IMR-90 (cell line): ENCODE measurements around the gene KRTAP10-9. TPM values are rescaled to one million over a fixed set of nuclear protein-coding genes. Genes with fewer than 3 reads are reported as not detected.

Experiments
- ATAC-seq: fragments of 200-7000 bp; cut with Tn5 transposase; 2 replicates; pipeline ENCODE4 v1.9.1; 2020; ENCODE audit warnings: low read depth, mild to moderate bottlenecking, moderate library complexity
- BruUV-seq: library from RNA; stranded (reverse); fragments of 400-500 nt; replicated peaks from 2 replicates; lab custom pipeline; 2021; lab: Mats Ljungman, UMichigan
- CTCF ChIA-PET: fragments of 300-600 bp; formaldehyde crosslinking; extraction: SDS; loops from one replicate; lab custom pipeline; 2021; ENCODE audit warnings: antibody characterized with exemption; lab: Yijun Ruan, JAX
- POLR2A ChIA-PET: fragments of 300-600 bp; sonication (Branson Sonifier 250); formaldehyde crosslinking; loops from one replicate; lab custom pipeline; 2022; ENCODE audit warnings: antibody characterized with exemption; ENCODE audit not compliant: unreplicated experiment; lab: Charles Lee
- DNase-seq: peaks from one replicate; pipeline ENCODE4 v3.0.0; 2013
- H2AFZ ChIP-seq: replicated peaks from 2 replicates; pipeline ENCODE3; 2013; ENCODE audit warnings: low read length, mild to moderate bottlenecking; ENCODE audit not compliant: poor library complexity
- H2AK5ac ChIP-seq: 2 replicates; pipeline ENCODE4 v1.6.1; 2013; ENCODE audit warnings: low read depth, low read length, inconsistent platforms
- H2AK9ac ChIP-seq: replicated peaks from 2 replicates; pipeline ENCODE3; 2013; ENCODE audit warnings: mild to moderate bottlenecking, low read depth, low read length, moderate library complexity; ENCODE audit not compliant: poor library complexity
- H2BK120ac ChIP-seq: 2 replicates; pipeline ENCODE4 v1.6.1; 2013; ENCODE audit warnings: low read depth, low read length, inconsistent platforms
- H2BK15ac ChIP-seq: 3 replicates; pipeline ENCODE4 v1.6.1; 2013; ENCODE audit warnings: low read depth, low read length, inconsistent platforms
- H2BK20ac ChIP-seq: 2 replicates; pipeline ENCODE4 v1.6.1; 2013; ENCODE audit warnings: low read depth, mild to moderate bottlenecking, inconsistent platforms, low read length, moderate library complexity
- H2BK5ac ChIP-seq: 2 replicates; pipeline ENCODE4 v1.6.1; 2013; ENCODE audit warnings: mild to moderate bottlenecking, low read depth, low read length, inconsistent platforms; ENCODE audit not compliant: poor library complexity, severe bottlenecking
- H3K14ac ChIP-seq: replicated peaks from 2 replicates; pipeline ENCODE4 v1.6.1; 2013; ENCODE audit warnings: low read depth, low read length, inconsistent platforms
- H3K18ac ChIP-seq: 2 replicates; pipeline ENCODE4 v1.6.1; 2013; ENCODE audit warnings: low read depth, low read length, control low read depth
- H3K23ac ChIP-seq: 2 replicates; pipeline ENCODE4 v1.6.1; 2013; ENCODE audit warnings: low read depth, low read length, inconsistent platforms
- H3K27ac ChIP-seq: 2 replicates; pipeline ENCODE4 v1.5.1; 2013; ENCODE audit warnings: mild to moderate bottlenecking, control low read depth, low read length; ENCODE audit not compliant: insufficient read depth
- H3K27me3 ChIP-seq: 2 replicates; pipeline ENCODE4 v1.6.1; 2013; ENCODE audit warnings: low read length; ENCODE audit not compliant: control insufficient read depth, insufficient read depth
- H3K36me3 ChIP-seq: 2 replicates; pipeline ENCODE4 v1.6.1; 2013; ENCODE audit warnings: low read length, mixed read lengths; ENCODE audit not compliant: control insufficient read depth, insufficient read depth
- H3K4ac ChIP-seq: 2 replicates; pipeline ENCODE4 v1.6.1; 2013; ENCODE audit warnings: low read depth, low read length, inconsistent platforms
- H3K4me1 ChIP-seq: 2 replicates; pipeline ENCODE4 v1.6.1; 2013; ENCODE audit warnings: low read length, mixed read lengths; ENCODE audit not compliant: control insufficient read depth, insufficient read depth
- H3K4me2 ChIP-seq: 2 replicates; pipeline ENCODE4 v1.6.1; 2013; ENCODE audit warnings: low read depth, mild to moderate bottlenecking, control low read depth, low read length, moderate library complexity
- H3K4me3 ChIP-seq: 2 replicates; pipeline ENCODE4 v1.5.1; 2013; ENCODE audit warnings: low read depth, mild to moderate bottlenecking, control low read depth, low read length, moderate library complexity; ENCODE audit not compliant: insufficient read depth
- H3K56ac ChIP-seq: 2 replicates; pipeline ENCODE4 v1.6.1; 2013; ENCODE audit warnings: low read length, inconsistent platforms; ENCODE audit not compliant: insufficient read depth; ENCODE audit errors: extremely low read depth
- H3K79me1 ChIP-seq, 2 experiments: 2 replicates each; pipeline ENCODE4 v1.6.1; 2013; ENCODE audit warnings: low read length in 2 of 2, inconsistent platforms in 1 of 2, low read depth in 1 of 2
- H3K9ac ChIP-seq: 2 replicates; pipeline ENCODE4 v1.6.1; 2013; ENCODE audit warnings: low read depth, low read length, control low read depth
- H3K9me1 ChIP-seq: 2 replicates; pipeline ENCODE4 v1.6.1; 2013; ENCODE audit warnings: low read length, inconsistent platforms; ENCODE audit not compliant: insufficient read depth
- H3K9me3 ChIP-seq: 2 replicates; pipeline ENCODE4 v1.6.1; 2013; ENCODE audit warnings: low read length; ENCODE audit not compliant: control insufficient read depth, insufficient read depth
- H4K20me1 ChIP-seq: 2 replicates; pipeline ENCODE4 v1.6.1; 2013; ENCODE audit warnings: low read length, inconsistent platforms; ENCODE audit not compliant: insufficient read depth
- H4K5ac ChIP-seq: 2 replicates; pipeline ENCODE4 v1.6.1; 2013; ENCODE audit warnings: mild to moderate bottlenecking, low read depth, low read length, control low read depth
- H4K8ac ChIP-seq, 2 experiments: 2 replicates each; pipeline ENCODE4 v1.6.1; 2013; ENCODE audit warnings: low read depth in 2 of 2, low read length in 2 of 2, control low read depth in 1 of 2, inconsistent platforms in 1 of 2
- H4K91ac ChIP-seq: 2 replicates; pipeline ENCODE4 v1.6.1; 2013; ENCODE audit warnings: low read depth, low read length, inconsistent platforms; ENCODE audit not compliant: insufficient read depth
- BHLHE40 ChIP-seq: fragments of 150-350 bp; IDR thresholded peaks from 2 replicates; pipeline ENCODE4 v1.6.1; 2016; ENCODE audit warnings: mild to moderate bottlenecking, low read depth, low read length
- CEBPB ChIP-seq: IDR thresholded peaks from 2 replicates; pipeline ENCODE4 v1.6.1; 2012; ENCODE audit warnings: low read depth, low read length, improper control_type of control experiment
- CHD1 ChIP-seq: IDR thresholded peaks from 2 replicates; pipeline ENCODE4 v1.6.1; 2012; ENCODE audit warnings: low read depth, low read length, improper control_type of control experiment
- CTCF ChIP-seq: conservative IDR thresholded peaks from 2 replicates; pipeline ENCODE4 v1.5.1; 2012; ENCODE audit warnings: mild to moderate bottlenecking, low read depth, low read length, improper control_type of control experiment
- ELK1 ChIP-seq: fragments of 150-350 bp; IDR thresholded peaks from 2 replicates; pipeline ENCODE4 v1.6.1; 2016; ENCODE audit warnings: low read depth, mild to moderate bottlenecking, low read length, moderate library complexity, borderline replicate concordance
- FOS ChIP-seq: fragments of 150-350 bp; IDR thresholded peaks from 2 replicates; pipeline ENCODE4 v1.6.1; 2016; ENCODE audit warnings: low read depth, low read length
- MAFK ChIP-seq: IDR thresholded peaks from 2 replicates; pipeline ENCODE4 v1.6.1; 2012; ENCODE audit warnings: low read depth, low read length, improper control_type of control experiment
- MAZ ChIP-seq: IDR thresholded peaks from 2 replicates; pipeline ENCODE4 v1.6.1; 2012; ENCODE audit warnings: low read depth, mild to moderate bottlenecking, low read length, improper control_type of control experiment, moderate library complexity, borderline replicate concordance
- MXI1 ChIP-seq: IDR thresholded peaks from 2 replicates; pipeline ENCODE4 v1.6.1; 2012; ENCODE audit warnings: low read depth, mild to moderate bottlenecking, low read length, moderate library complexity, borderline replicate concordance
- NFE2L2 ChIP-seq: fragments of 150-350 bp; IDR thresholded peaks from 2 replicates; pipeline ENCODE4 v1.6.1; 2016; ENCODE audit warnings: low read depth, mild to moderate bottlenecking, low read length
- POLR2A ChIP-seq: IDR thresholded peaks from 2 replicates; pipeline ENCODE4 v1.6.1; 2012; ENCODE audit warnings: mild to moderate bottlenecking, low read depth, low read length
- RAD21 ChIP-seq: IDR thresholded peaks from 2 replicates; pipeline ENCODE4 v1.6.1; 2012; ENCODE audit warnings: low read length, improper control_type of control experiment
- RCOR1 ChIP-seq: IDR thresholded peaks from 2 replicates; pipeline ENCODE4 v1.6.1; 2012; ENCODE audit warnings: mild to moderate bottlenecking, low read length, improper control_type of control experiment; ENCODE audit not compliant: insufficient replicate concordance
- RFX5 ChIP-seq: IDR thresholded peaks from 2 replicates; pipeline ENCODE4 v1.8.0; 2012; ENCODE audit warnings: low read depth, mild to moderate bottlenecking, low read length, moderate library complexity
- SMC3 ChIP-seq: fragments of 150-350 bp; IDR thresholded peaks from 2 replicates; pipeline ENCODE4 v1.6.1; 2016; ENCODE audit warnings: low read depth, mild to moderate bottlenecking, antibody characterized with exemption, low read length, moderate library complexity
- USF2 ChIP-seq: fragments of 150-350 bp; IDR thresholded peaks from 2 replicates; pipeline ENCODE4 v1.6.1; 2017; ENCODE audit warnings: mild to moderate bottlenecking, antibody characterized with exemption, low read length, low read depth
- WGBS, 2 experiments: methylation state at CpG; one replicate each; pipeline versions ENCODE4 v1.1.5 to v1.1.7; 2013; ENCODE audit warnings: missing lambda C conversion rate in 2 of 2; ENCODE audit not compliant: insufficient read length in 1 of 2; ENCODE audit errors: extremely low coverage in 2 of 2; 5-methylcytosine and 5-hydroxymethylcytosine counted together
- dilution Hi-C: fragments of 300-500 bp; cut with HindIII; formaldehyde crosslinking; loops from one replicate; pipeline ENCODE4 v1.14.3; 2018; ENCODE audit warnings: low sequenced_read_pairs; ENCODE audit not compliant: unreplicated experiment
- in situ Hi-C: fragments of 300-500 bp; cut with MboI; formaldehyde crosslinking; loops from 3 replicates; pipeline ENCODE4 v1.14.3; 2019; ENCODE audit warnings: low sequenced_read_pairs, inconsistent platforms, mixed read lengths
- intact Hi-C: fragments of 100-400 bp; cut with micrococcal nuclease; formaldehyde crosslinking; loops from 2 replicates; pipeline ENCODE4 v1.10.0; 2022
- polyA plus RNA-seq, 3 experiments: library from polyadenylated mRNA; depleted of rRNA; stranded (reverse); fragments of >200 nt; gene quantifications; 2 replicates each; pipeline ENCODE4 v1.2.3, GENCODE V29; 2012; ENCODE audit warnings: low replicate concordance in 1 of 3
- total RNA-seq: library from RNA; depleted of rRNA; stranded (reverse); fragments of >200 nt; gene quantifications from 2 replicates; pipeline ENCODE4 v1.2.3, GENCODE V29; 2012

Gene KRTAP10-9
- total and polyA plus RNA-seq, 2 of the 4 experiments (the other 2 are of a cell fraction) = not detected

GRCh38 chr21:44630440-44630839 is 3.5 kb downstream of the KRTAP10-9 start:
- H2AFZ ChIP-seq = no peak overlapping the region
- no peak overlapping the region for H3K56ac ChIP-seq
- no peak overlapping the region for H3K14ac ChIP-seq
- H3K9me3 ChIP-seq = 0 out of 2 replicates have a peak, but pooled peaks cover 2% of the 10 kb centered on the region
- H3K79me1 ChIP-seq = no peaks in the 10 kb centered on the region
- H3K27ac ChIP-seq = no peak overlapping the region
- H3K9ac ChIP-seq = no peak overlapping the region
- DNase-seq = no peak
- no peak for ATAC-seq
- no TSS peak for BruUV-seq
- no peak overlapping the region for H3K18ac ChIP-seq
- intact Hi-C loops = no loop called here
- H4K8ac ChIP-seq = no peak overlapping the region
- no peak overlapping the region for H3K4me2 ChIP-seq
- H2BK15ac ChIP-seq = no peak overlapping the region
- no peak for TF ChIP-seq NFE2L2
- no peak for TF ChIP-seq CEBPB
- no peak for TF ChIP-seq CHD1
- no peak for TF ChIP-seq RAD21
- TF ChIP-seq BHLHE40 = no peak
- TF ChIP-seq POLR2A = no peak
- TF ChIP-seq SMC3 = no peak
- no peak for TF ChIP-seq RCOR1
- TF ChIP-seq MXI1 = no peak
- TF ChIP-seq FOS = no peak
- TF ChIP-seq CTCF = no peak
- no peak for TF ChIP-seq MAFK
- TF ChIP-seq USF2 = no peak
- no peak for TF ChIP-seq RFX5
- TF ChIP-seq ELK1 = no peak
- no peak for TF ChIP-seq MAZ
- in situ Hi-C loops = no loop called here
- CTCF ChIA-PET = no interaction called here
- POLR2A ChIA-PET = no interaction called here
- no peaks in the 10 kb centered on the region for H4K20me1 ChIP-seq
- no peaks in the 10 kb centered on the region for H3K4me1 ChIP-seq
- dilution Hi-C loops = no loop called here
- H3K4ac ChIP-seq = no peak overlapping the region
- no peak overlapping the region for H2BK20ac ChIP-seq
- H3K23ac ChIP-seq = no peak overlapping the region
- no CpG with 5 or more reads among the region's 2 CpGs for WGBS, 2 experiments
- no peak overlapping the region for H2AK9ac ChIP-seq
- no peaks in the 10 kb centered on the region for H3K36me3 ChIP-seq
- no peak overlapping the region for H2BK120ac ChIP-seq
- H3K9me1 ChIP-seq = no peaks in the 10 kb centered on the region
- no peak overlapping the region for H4K5ac ChIP-seq
- H2AK5ac ChIP-seq = no peak overlapping the region
- H3K27me3 ChIP-seq = peaks cover 2% of the 10 kb centered on the region; the same call in 1 of the 2 replicates
- no peak overlapping the region for H2BK5ac ChIP-seq
- H3K4me3 ChIP-seq = no peak overlapping the region
- no peak overlapping the region for H4K91ac ChIP-seq
